IMR-90 (cell line): ENCODE measurements around the gene SNRK. TPM values are rescaled to one million over a fixed set of nuclear protein-coding genes. Genes with fewer than 3 reads are reported as not detected.

ENCODE experiments used
- ATAC-seq: fragments of 200-7000 bp; cut with Tn5 transposase; 2 replicates; pipeline ENCODE4 v1.9.1; 2020; ENCODE audit warnings: low read depth, mild to moderate bottlenecking, moderate library complexity
- BruUV-seq: library from RNA; stranded (reverse); fragments of 400-500 nt; replicated peaks from 2 replicates; lab custom pipeline; 2021; lab: Mats Ljungman, UMichigan
- CTCF ChIA-PET: fragments of 300-600 bp; formaldehyde crosslinking; extraction: SDS; loops from one replicate; lab custom pipeline; 2021; ENCODE audit warnings: antibody characterized with exemption; lab: Yijun Ruan, JAX
- POLR2A ChIA-PET: fragments of 300-600 bp; sonication (Branson Sonifier 250); formaldehyde crosslinking; loops from one replicate; lab custom pipeline; 2022; ENCODE audit warnings: antibody characterized with exemption; ENCODE audit not compliant: unreplicated experiment; lab: Charles Lee
- DNase-seq: peaks from one replicate; pipeline ENCODE4 v3.0.0; 2013
- H2AFZ ChIP-seq: replicated peaks from 2 replicates; pipeline ENCODE3; 2013; ENCODE audit warnings: low read length, mild to moderate bottlenecking; ENCODE audit not compliant: poor library complexity
- H2AK5ac ChIP-seq: 2 replicates; pipeline ENCODE4 v1.6.1; 2013; ENCODE audit warnings: low read depth, low read length, inconsistent platforms
- H2AK9ac ChIP-seq: replicated peaks from 2 replicates; pipeline ENCODE3; 2013; ENCODE audit warnings: mild to moderate bottlenecking, low read depth, low read length, moderate library complexity; ENCODE audit not compliant: poor library complexity
- H2BK120ac ChIP-seq: 2 replicates; pipeline ENCODE4 v1.6.1; 2013; ENCODE audit warnings: low read depth, low read length, inconsistent platforms
- H2BK15ac ChIP-seq: 3 replicates; pipeline ENCODE4 v1.6.1; 2013; ENCODE audit warnings: low read depth, low read length, inconsistent platforms
- H2BK20ac ChIP-seq: 2 replicates; pipeline ENCODE4 v1.6.1; 2013; ENCODE audit warnings: low read depth, mild to moderate bottlenecking, inconsistent platforms, low read length, moderate library complexity
- H2BK5ac ChIP-seq: 2 replicates; pipeline ENCODE4 v1.6.1; 2013; ENCODE audit warnings: mild to moderate bottlenecking, low read depth, low read length, inconsistent platforms; ENCODE audit not compliant: poor library complexity, severe bottlenecking
- H3K14ac ChIP-seq: replicated peaks from 2 replicates; pipeline ENCODE4 v1.6.1; 2013; ENCODE audit warnings: low read depth, low read length, inconsistent platforms
- H3K18ac ChIP-seq: 2 replicates; pipeline ENCODE4 v1.6.1; 2013; ENCODE audit warnings: low read depth, low read length, control low read depth
- H3K23ac ChIP-seq: 2 replicates; pipeline ENCODE4 v1.6.1; 2013; ENCODE audit warnings: low read depth, low read length, inconsistent platforms
- H3K27ac ChIP-seq: 2 replicates; pipeline ENCODE4 v1.5.1; 2013; ENCODE audit warnings: mild to moderate bottlenecking, control low read depth, low read length; ENCODE audit not compliant: insufficient read depth
- H3K27me3 ChIP-seq: 2 replicates; pipeline ENCODE4 v1.6.1; 2013; ENCODE audit warnings: low read length; ENCODE audit not compliant: control insufficient read depth, insufficient read depth
- H3K36me3 ChIP-seq: 2 replicates; pipeline ENCODE4 v1.6.1; 2013; ENCODE audit warnings: low read length, mixed read lengths; ENCODE audit not compliant: control insufficient read depth, insufficient read depth
- H3K4ac ChIP-seq: 2 replicates; pipeline ENCODE4 v1.6.1; 2013; ENCODE audit warnings: low read depth, low read length, inconsistent platforms
- H3K4me1 ChIP-seq: 2 replicates; pipeline ENCODE4 v1.6.1; 2013; ENCODE audit warnings: low read length, mixed read lengths; ENCODE audit not compliant: control insufficient read depth, insufficient read depth
- H3K4me2 ChIP-seq: 2 replicates; pipeline ENCODE4 v1.6.1; 2013; ENCODE audit warnings: low read depth, mild to moderate bottlenecking, control low read depth, low read length, moderate library complexity
- H3K4me3 ChIP-seq: 2 replicates; pipeline ENCODE4 v1.5.1; 2013; ENCODE audit warnings: low read depth, mild to moderate bottlenecking, control low read depth, low read length, moderate library complexity; ENCODE audit not compliant: insufficient read depth
- H3K56ac ChIP-seq: 2 replicates; pipeline ENCODE4 v1.6.1; 2013; ENCODE audit warnings: low read length, inconsistent platforms; ENCODE audit not compliant: insufficient read depth; ENCODE audit errors: extremely low read depth
- H3K79me1 ChIP-seq, 2 experiments: 2 replicates each; pipeline ENCODE4 v1.6.1; 2013; ENCODE audit warnings: low read length in 2 of 2, inconsistent platforms in 1 of 2, low read depth in 1 of 2
- H3K9ac ChIP-seq: 2 replicates; pipeline ENCODE4 v1.6.1; 2013; ENCODE audit warnings: low read depth, low read length, control low read depth
- H3K9me1 ChIP-seq: 2 replicates; pipeline ENCODE4 v1.6.1; 2013; ENCODE audit warnings: low read length, inconsistent platforms; ENCODE audit not compliant: insufficient read depth
- H3K9me3 ChIP-seq: 2 replicates; pipeline ENCODE4 v1.6.1; 2013; ENCODE audit warnings: low read length; ENCODE audit not compliant: control insufficient read depth, insufficient read depth
- H4K20me1 ChIP-seq: 2 replicates; pipeline ENCODE4 v1.6.1; 2013; ENCODE audit warnings: low read length, inconsistent platforms; ENCODE audit not compliant: insufficient read depth
- H4K5ac ChIP-seq: 2 replicates; pipeline ENCODE4 v1.6.1; 2013; ENCODE audit warnings: mild to moderate bottlenecking, low read depth, low read length, control low read depth
- H4K8ac ChIP-seq, 2 experiments: 2 replicates each; pipeline ENCODE4 v1.6.1; 2013; ENCODE audit warnings: low read depth in 2 of 2, low read length in 2 of 2, control low read depth in 1 of 2, inconsistent platforms in 1 of 2
- H4K91ac ChIP-seq: 2 replicates; pipeline ENCODE4 v1.6.1; 2013; ENCODE audit warnings: low read depth, low read length, inconsistent platforms; ENCODE audit not compliant: insufficient read depth
- CEBPB ChIP-seq: IDR thresholded peaks from 2 replicates; pipeline ENCODE4 v1.6.1; 2012; ENCODE audit warnings: low read depth, low read length, improper control_type of control experiment
- CHD1 ChIP-seq: IDR thresholded peaks from 2 replicates; pipeline ENCODE4 v1.6.1; 2012; ENCODE audit warnings: low read depth, low read length, improper control_type of control experiment
- CTCF ChIP-seq: conservative IDR thresholded peaks from 2 replicates; pipeline ENCODE4 v1.5.1; 2012; ENCODE audit warnings: mild to moderate bottlenecking, low read depth, low read length, improper control_type of control experiment
- FOS ChIP-seq: fragments of 150-350 bp; IDR thresholded peaks from 2 replicates; pipeline ENCODE4 v1.6.1; 2016; ENCODE audit warnings: low read depth, low read length
- MAFK ChIP-seq: IDR thresholded peaks from 2 replicates; pipeline ENCODE4 v1.6.1; 2012; ENCODE audit warnings: low read depth, low read length, improper control_type of control experiment
- MXI1 ChIP-seq: IDR thresholded peaks from 2 replicates; pipeline ENCODE4 v1.6.1; 2012; ENCODE audit warnings: low read depth, mild to moderate bottlenecking, low read length, moderate library complexity, borderline replicate concordance
- NFE2L2 ChIP-seq: fragments of 150-350 bp; IDR thresholded peaks from 2 replicates; pipeline ENCODE4 v1.6.1; 2016; ENCODE audit warnings: low read depth, mild to moderate bottlenecking, low read length
- POLR2A ChIP-seq: IDR thresholded peaks from 2 replicates; pipeline ENCODE4 v1.6.1; 2012; ENCODE audit warnings: mild to moderate bottlenecking, low read depth, low read length
- RCOR1 ChIP-seq: IDR thresholded peaks from 2 replicates; pipeline ENCODE4 v1.6.1; 2012; ENCODE audit warnings: mild to moderate bottlenecking, low read length, improper control_type of control experiment; ENCODE audit not compliant: insufficient replicate concordance
- RFX5 ChIP-seq: IDR thresholded peaks from 2 replicates; pipeline ENCODE4 v1.8.0; 2012; ENCODE audit warnings: low read depth, mild to moderate bottlenecking, low read length, moderate library complexity
- USF2 ChIP-seq: fragments of 150-350 bp; IDR thresholded peaks from 2 replicates; pipeline ENCODE4 v1.6.1; 2017; ENCODE audit warnings: mild to moderate bottlenecking, antibody characterized with exemption, low read length, low read depth
- WGBS, 2 experiments: methylation state at CpG; one replicate each; pipeline versions ENCODE4 v1.1.5 to v1.1.7; 2013; ENCODE audit warnings: missing lambda C conversion rate in 2 of 2; ENCODE audit not compliant: insufficient read length in 1 of 2; ENCODE audit errors: extremely low coverage in 2 of 2; 5-methylcytosine and 5-hydroxymethylcytosine counted together
- dilution Hi-C: fragments of 300-500 bp; cut with HindIII; formaldehyde crosslinking; loops from one replicate; pipeline ENCODE4 v1.14.3; 2018; ENCODE audit warnings: low sequenced_read_pairs; ENCODE audit not compliant: unreplicated experiment
- in situ Hi-C: fragments of 300-500 bp; cut with MboI; formaldehyde crosslinking; loops from 3 replicates; pipeline ENCODE4 v1.14.3; 2019; ENCODE audit warnings: low sequenced_read_pairs, inconsistent platforms, mixed read lengths
- intact Hi-C: fragments of 100-400 bp; cut with micrococcal nuclease; formaldehyde crosslinking; loops from 2 replicates; pipeline ENCODE4 v1.10.0; 2022
- polyA plus RNA-seq, 3 experiments: library from polyadenylated mRNA; depleted of rRNA; stranded (reverse); fragments of >200 nt; gene quantifications; 2 replicates each; pipeline ENCODE4 v1.2.3, GENCODE V29; 2012; ENCODE audit warnings: low replicate concordance in 1 of 3
- total RNA-seq: library from RNA; depleted of rRNA; stranded (reverse); fragments of >200 nt; gene quantifications from 2 replicates; pipeline ENCODE4 v1.2.3, GENCODE V29; 2012

The SNRK gene
- total and polyA plus RNA-seq, 2 of the 4 experiments (the other 2 are of a cell fraction): 4.7 to 23.1 TPM

GRCh38 chr3:43326891-43327581 lies 40.7 kb downstream of the SNRK start:
- Histone ChIP-seq H4K91ac (no peak overlapping the region), H2BK20ac (no peak overlapping the region), H3K23ac (no peak overlapping the region), H4K20me1 (peaks cover 20% of the 10 kb centered on the region), H3K9me1 (no peaks in the 10 kb centered on the region), H3K4ac (no peak overlapping the region), H3K27me3 (no peaks in the 10 kb centered on the region), H3K79me1 (peaks cover 25 to 56% of the 10 kb centered on the region in 2 experiments), H3K18ac (no peak overlapping the region), H3K9ac (no peak overlapping the region), H2BK15ac (no peak overlapping the region), H4K5ac (no peak overlapping the region), H3K4me2 (no peak overlapping the region; the same call in 1 of the 2 replicates), H2BK120ac (no peak overlapping the region), H3K27ac (no peak overlapping the region), H3K14ac (no peak overlapping the region), H3K36me3 (no peaks in the 10 kb centered on the region), H3K56ac (no peak overlapping the region), H2AK5ac (no peak overlapping the region), H3K4me3 (no peak overlapping the region), H3K4me1 (no peaks in the 10 kb centered on the region), H3K9me3 (no peaks in the 10 kb centered on the region), H2BK5ac (no peak overlapping the region), H2AK9ac (no peak overlapping the region), H4K8ac (no peak overlapping the region), H2AFZ (no peak overlapping the region)
- TF ChIP-seq RFX5: no peak
- TF ChIP-seq CTCF: no peak
- TF ChIP-seq USF2: no peak
- no peak for TF ChIP-seq MAFK
- no peak for TF ChIP-seq NFE2L2
- TF ChIP-seq FOS: no peak
- TF ChIP-seq CHD1: no peak
- no peak for TF ChIP-seq MXI1
- no peak for TF ChIP-seq RCOR1
- TF ChIP-seq POLR2A: no peak
- TF ChIP-seq CEBPB: no peak
- dilution Hi-C loops: no loop called here
- in situ Hi-C loops: no loop called here
- DNase-seq: no peak
- WGBS, 2 experiments: no CpG with 5 or more reads among the region's 3 CpGs
- ChIA-PET CTCF (no interaction called here), POLR2A (no interaction called here)
- intact Hi-C loops: no loop called here
- no peak for ATAC-seq
- no TSS peak for BruUV-seq
